Cerebellar nuclear complex (tissue), 1 donor: ENCODE results near the gene HOXD3.

ENCODE experiments used
- DNase-seq, 2 experiments: peaks; one replicate each; lab custom pipeline; 2025; lab: John Stamatoyannopoulos, UW

Gene HOXD3

DNA sequence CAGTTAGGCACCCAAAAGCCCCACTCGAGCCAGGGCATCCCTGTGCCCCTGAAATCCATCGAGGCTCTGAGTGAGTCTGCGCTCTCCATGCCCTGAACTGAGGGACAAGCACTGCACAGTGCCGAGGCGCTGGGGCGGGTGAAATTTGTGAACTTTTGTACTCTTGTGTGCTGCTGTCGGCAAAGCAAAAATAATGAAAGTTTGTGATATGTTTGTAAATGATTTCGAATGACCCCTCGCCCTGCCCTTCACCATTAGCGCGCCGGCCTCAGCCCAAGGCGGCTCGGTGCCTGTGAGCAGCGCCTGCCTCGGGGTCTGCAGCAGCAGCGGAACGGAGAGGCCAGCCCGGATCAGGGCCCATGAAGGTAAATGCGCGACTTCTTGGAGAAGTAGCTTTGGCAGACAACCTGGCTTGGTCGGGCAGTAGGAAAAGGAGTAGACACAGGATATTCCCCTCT is 7.6 kb upstream of the HOXD3 start:
- DNase-seq, result no peak

DNA sequence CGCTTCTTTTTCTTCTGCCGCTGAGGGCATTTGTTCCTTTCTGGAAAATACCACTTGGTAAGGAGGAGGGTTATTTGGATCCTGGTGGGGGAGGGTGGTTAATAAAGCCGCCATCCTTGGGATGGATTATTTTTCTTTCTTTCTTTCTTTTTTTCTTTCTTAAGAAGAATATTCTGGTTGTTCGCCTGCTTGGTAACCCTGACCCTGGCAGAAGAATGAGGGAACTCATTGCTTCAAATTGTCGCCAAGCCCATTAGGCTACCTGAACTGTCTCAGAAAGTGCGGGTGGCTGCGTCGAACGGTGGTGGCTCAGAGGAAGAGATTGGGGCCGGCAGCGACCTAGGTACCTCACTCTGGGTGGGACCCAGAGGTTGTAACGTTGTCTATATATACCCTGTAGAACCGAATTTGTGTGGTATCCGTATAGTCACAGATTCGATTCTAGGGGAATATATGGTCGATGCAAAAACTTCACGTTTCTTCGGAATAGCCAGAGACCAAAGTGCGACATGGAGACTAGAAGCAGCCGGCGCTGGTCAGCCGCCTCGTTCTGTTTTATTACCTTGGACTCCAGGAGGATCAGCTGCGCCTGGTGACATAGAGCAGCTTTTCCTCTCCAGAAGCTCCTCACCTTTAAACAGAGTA is 7.0 kb upstream of the HOXD3 start:
- DNase-seq, result no peak

DNA sequence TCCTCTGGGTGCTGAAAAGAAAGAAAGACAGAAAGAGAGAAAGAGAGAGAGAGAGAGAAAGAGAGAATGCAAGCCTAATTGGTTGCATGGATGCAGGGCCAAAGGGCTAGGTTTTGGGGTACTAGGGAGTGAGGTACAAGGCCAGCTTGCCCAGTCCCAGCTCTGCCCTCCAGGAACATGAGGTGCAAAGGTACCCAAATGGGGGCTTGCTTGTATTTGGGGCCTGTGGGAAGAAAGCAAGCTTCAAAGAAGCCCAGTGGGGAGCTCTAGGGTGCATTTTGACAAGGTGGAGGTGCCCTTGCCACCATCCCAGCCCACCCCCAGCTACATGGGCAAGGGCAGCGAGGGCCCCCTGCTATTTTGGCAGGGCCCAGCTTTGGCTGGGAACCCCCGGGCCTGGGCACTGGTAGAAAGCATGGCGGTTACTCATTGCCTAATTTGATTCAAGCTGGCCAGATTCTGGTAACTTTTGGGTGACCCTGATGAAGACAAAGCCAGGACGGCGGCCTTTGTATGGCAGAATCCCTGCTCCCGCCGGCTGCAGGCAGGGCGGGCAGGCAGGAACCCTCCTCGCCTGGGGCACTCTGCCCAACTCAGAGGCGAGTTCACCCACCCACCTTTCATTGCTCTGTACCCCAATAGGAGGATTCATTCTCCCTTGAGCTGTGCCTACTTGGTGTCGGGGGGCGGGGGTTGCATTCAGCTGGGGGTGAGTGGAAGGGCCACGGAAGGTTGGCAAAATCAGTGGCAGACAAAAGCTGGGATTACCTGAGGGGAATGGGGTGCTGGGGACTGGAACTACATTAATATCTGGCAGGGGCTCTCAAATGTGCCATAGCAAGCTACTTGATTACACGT is 6.3 kb upstream of the HOXD3 start:
- DNase-seq, result no peak

- DNase-seq, result no peak
Observed at GRCh38 chr2:176151442-176152287, 5.4 kb upstream of the HOXD3 start, which contains the start of gene HOXD4. HOXD4 (plus strand) TSS chr2:176151550; CDS start chr2:176151634, 84 bp downstream.

GRCh38 chr2:176152350-176153181 is 4.5 kb upstream of the HOXD3 start:
- DNase-seq, result no peak

- no peak for DNase-seq
Observed at GRCh38 chr2:176154576-176155252, 2.4 kb upstream of the HOXD3 start.

DNA sequence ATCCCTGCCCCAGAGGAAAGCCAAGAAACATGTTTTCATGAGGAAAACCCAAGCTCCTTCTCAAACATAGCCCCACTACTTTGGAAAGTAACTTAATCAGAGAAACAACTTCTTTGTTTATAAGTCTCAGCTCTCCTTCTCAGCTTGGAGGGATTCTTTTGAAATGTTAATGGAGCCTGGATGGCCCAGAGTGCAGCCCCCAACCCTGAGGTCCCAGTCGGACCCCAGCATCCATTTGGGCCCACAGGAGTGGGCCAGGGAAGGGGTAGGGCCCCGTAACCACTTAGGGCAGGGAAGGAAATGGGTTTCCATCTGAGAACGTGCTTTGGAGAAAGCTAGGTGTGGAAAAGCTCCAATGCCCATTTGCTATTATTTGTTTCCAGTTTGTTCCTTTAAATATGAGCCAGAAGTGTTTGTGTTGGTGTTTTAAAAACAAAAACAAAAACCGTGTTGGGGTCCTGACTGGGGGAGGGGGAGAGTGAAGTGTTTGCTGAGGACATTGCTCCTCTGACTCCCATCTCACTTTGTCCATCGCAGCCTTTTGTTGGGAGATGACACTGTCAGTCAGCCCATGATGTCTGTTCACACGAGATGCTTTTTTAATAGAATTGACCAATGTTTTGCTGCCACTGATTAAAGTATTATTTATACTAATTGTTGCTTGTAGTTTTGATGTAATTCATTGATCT is 1.6 kb upstream of the HOXD3 start:
- DNase-seq, result no peak

GRCh38 chr2:176156301-176156806 is 753 bp upstream of the HOXD3 start:
- DNase-seq, result no peak

DNA sequence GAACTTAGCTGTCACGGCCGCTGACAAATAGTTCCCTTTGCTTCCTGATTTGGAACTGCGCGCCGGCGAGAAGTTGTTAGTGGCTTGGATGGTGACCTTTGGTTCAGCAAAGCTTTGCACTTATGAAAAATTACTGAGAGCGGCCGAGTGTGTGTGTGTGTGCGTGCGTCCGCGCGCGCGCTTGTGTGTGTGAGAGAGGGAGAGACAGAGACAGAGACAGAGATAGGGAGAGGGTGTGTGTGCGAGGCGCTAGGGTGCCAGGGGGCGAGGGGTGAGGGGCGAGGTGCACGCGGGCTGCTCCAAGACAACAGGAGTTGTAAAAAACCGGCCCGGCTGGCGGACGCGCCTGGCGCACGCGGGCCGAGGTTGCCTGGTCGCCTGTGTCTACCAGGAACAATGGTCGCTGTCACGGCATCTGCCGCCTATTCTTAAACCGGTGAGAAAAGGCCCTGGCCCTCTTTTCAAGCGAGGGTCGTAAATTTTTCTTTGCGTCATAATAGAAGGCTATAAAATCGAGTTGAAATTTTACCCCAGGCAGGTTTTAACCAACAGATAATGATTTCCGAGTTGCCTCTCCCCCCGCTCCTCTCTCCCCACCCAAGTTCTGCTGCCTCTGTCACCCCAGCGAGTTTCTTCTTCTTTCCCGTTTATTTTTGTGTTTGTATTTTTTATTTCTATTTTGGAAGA is 535 bp downstream of the HOXD3 start:
- DNase-seq, result no peak

DNA sequence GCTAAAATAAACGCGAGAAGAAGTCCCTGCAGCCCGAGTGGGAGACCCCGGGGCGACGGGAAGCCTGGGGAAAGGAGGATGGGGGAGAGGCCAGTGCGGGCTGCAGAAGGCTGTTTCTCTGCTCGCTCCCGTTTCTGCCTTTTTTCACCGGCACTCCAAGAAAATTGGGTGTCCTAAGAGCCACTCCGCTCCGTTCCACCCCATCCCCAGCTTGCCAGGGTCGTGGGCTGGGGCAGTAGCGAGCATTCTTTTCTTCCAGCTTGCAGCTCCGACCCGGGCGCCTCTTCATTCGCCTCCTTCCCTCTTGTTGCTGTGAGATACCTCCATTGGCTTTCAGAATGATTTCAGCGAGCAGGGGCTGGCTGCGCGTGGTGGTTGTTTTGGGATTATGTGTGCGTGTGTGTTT is 1.1 kb downstream of the HOXD3 start:
- no peak for DNase-seq

DNA sequence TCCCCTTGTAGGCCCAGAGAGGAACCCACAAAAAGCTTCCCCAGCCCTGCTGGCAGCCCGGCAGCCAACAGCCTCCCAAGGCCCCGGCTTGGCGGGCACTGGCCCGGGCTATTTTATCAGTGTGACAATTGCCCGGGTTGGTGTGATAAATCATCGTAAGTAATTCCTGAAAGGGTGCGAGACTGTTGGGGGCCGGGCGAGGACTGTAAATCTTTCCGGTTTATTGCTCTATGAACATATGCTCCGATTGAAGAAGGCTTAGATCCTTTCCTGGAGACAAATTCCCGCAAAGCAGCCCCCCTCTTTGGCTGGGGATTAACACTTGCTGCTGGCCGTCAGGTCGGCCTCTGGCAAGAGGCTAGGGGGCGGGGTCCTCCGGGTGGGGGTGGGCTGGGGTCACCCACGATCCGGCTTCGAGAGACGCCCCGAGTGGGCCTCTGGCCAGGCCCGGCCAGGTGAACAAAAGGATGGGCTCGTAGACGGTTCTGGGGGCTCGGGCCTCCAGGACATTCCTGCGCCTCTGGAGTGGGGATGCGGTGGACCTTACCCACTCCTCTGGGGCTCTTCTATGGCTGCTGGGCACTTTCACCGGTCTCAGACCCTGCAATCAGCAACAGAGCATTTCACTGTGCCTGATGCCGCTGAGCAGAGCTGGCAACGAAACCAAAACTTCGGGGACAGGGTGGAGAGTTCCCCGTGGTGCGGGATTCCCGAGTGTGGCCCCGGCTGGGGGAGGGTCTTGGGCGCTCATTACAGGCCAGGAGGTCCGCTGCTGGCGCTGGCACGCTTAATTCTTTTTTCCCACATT is 2.0 kb downstream of the HOXD3 start:
- no peak for DNase-seq

GRCh38 chr2:176159663-176160250 is 2.6 kb downstream of the HOXD3 start:
- no peak for DNase-seq

- no peak for DNase-seq
Observed at GRCh38 chr2:176160251-176160985, 3.3 kb downstream of the HOXD3 start.

GRCh38 chr2:176160986-176161824 is 4.1 kb downstream of the HOXD3 start:
- no peak for DNase-seq

GRCh38 chr2:176161825-176162626 is 4.9 kb downstream of the HOXD3 start:
- no peak for DNase-seq
